A204.1 (cell line): ENCODE results near the gene MAPKBP1.

ENCODE experiments used
- FAIRE-seq: peaks from 2 replicates; lab custom pipeline; 2012; peaks lifted over from hg19 to GRCh38; lab: Jason Lieb, UNC

The MAPKBP1 gene

DNA sequence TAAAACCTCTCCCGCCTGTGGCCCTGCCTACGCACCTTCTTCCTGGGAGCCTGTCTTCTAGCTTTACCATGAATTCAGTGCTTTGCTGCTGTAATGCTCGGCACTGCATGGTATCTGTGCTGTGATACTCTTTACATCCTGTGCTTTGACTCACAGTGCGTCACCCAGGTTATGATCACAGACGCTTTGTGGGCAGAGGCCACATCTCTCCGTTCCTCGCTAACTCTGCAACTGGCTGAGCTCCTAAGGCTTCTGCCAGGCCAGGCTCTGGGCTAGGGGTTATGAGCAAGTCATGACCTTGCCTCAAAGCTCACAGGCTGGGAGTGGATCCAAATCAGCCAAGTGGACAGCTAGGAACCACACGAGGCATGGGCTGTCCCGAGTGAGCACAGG is 96.4 kb downstream of the MAPKBP1 start:
- FAIRE-seq, result no peak

DNA sequence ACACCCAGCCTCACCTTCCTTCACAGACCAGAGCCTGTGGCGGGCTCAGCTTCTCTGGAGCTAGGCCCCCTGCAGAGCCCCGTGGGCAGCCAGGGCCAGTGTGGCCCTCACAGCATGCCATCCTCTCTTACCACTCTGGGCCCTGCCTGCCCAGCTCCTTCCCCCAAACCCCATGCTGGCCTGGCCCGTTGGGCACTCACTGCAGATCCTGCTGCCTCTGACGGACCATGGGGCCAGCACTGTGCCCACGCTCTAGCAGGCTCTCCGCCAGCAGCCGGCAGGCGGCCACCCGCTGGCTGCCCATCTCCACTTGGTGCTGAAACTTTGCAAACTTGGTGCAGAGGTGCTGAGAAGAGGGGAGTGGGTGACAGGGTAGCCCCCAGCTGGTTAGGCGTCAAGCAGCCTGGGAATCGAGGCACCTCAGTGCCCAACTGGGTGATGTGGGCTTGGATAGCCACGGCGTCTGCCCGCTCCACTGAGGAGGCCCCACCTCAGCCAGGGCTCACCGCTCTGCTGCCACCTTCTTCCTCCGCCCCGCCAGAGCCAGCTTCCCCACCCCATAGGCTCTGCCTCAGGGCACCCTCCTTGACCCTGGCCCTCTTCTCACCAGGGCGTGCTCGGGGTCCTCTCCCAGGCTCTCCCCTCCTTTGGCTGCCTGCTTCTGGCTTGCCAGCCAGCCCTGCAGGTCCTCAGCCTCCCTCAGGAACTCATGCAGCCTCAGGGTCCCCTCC is 97.1 kb downstream of the MAPKBP1 start:
- no peak for FAIRE-seq

DNA sequence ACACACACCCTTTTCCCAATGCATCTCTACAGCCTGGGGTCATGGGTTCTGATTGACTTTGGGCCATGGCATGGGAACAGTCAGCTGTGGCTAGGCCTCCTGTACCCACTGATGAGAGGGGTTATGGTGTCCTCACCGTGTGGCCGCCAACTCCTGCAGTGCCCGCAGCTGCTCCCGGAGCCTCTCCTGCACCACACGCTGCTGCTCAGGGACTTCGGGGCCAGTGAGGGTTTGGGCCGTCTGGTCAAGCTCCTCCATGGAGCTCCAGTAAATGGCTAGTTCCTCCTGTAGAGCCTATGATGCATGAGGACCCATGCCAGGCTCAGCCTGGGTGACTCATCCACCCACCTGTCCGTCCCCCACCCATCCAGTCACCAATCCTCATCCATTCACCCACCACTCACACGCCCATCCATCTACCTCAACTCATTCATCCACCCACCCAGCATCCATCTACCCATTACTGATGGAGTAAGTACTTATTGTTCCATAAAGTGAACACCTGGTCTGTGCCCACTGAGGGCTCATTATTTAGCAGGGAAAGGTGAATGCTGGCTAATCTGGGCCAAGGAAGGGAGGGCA is 98.0 kb downstream of the MAPKBP1 start:
- no peak for FAIRE-seq

- no peak for FAIRE-seq
Observed at GRCh38 chr15:41873711-41874110, 99.4 kb downstream of the MAPKBP1 start.

DNA sequence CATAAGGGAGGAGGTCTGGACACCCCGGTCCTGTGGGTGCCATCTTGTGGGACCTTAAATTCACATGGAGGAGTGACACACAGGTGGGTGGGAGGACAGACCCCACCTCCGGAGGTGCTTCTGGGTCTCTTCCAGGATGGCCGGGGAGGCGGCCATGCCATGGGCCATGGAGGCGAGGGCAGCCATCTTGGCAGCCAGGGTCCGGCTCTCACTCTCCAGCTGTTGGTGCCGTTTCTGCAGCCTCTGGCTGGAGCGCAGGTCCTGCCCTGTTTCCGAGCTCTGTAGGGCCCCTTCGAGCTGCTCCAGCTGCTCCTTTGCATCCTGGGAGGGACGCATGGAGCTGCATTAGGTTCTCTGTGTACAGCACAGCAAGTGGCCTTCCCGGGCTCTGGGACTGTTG is 100.5 kb downstream of the MAPKBP1 start:
- FAIRE-seq, result no peak

- FAIRE-seq, result no peak
Observed at GRCh38 chr15:41876007-41876406, 101.7 kb downstream of the MAPKBP1 start.

DNA sequence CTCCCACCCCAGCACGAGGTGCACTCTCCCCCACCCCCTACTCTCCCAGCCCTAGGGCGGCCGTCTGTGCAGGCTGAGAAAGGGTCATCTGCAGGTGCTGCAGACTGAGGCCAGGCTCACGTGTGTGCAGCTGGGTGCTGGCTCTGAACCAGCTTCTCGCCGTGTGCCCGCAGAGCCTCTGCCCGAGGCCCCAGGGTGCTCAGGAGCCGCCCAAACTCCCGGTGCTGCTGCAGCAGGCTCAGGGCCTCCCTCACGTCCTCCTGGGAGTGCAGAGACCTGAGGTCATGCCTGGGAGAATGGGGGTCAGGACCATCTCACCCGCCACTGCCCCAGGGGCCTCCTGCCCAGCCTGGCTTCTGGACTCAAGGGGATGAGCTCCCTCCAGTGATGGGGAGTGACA is 102.4 kb downstream of the MAPKBP1 start:
- no peak for FAIRE-seq
